Amniotic stem cell (primary cell): ENCODE results near the gene HOXA3.

Experiments used
- DNase-seq: peaks from one replicate; lab custom pipeline; 2025; lab: John Stamatoyannopoulos, UW

The HOXA3 gene

DNA sequence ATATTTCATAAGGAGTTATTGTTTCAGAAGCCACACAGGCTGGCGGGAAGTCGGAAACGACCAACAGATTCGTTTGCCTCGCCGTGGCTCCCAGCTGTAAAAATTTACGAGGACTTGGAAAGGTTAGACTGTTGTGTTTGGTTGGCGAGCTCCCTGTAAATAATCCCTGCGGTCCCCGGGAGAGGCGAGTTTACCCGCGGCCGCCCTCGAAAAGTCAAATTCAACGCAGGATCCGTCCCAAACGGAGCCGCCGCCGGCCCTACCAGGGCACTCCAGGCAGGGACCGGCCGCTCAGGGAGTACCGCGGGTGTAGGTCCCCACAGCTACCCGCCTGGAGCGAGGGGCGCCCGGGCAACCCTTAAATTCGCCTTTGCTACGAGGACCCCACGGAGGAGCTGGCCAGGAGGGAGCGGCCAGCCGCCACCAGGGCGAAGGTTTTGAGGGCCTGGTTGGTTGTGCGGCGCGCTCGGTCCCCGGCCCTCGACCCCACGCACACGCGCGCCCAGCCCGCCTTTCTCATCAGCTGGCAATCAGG is 13.7 kb upstream of the HOXA3 start:
- DNase-seq = no peak

- no peak for DNase-seq
These were observed 13.0 kb upstream of the HOXA3 start, which contains the start of gene HOXA9 for GRCh38 chr7:27165089-27165995. Gene HOXA9, minus strand, starts transcription at chr7:27165537. Its CDS starts 80 bp downstream, at chr7:27165457.

DNA sequence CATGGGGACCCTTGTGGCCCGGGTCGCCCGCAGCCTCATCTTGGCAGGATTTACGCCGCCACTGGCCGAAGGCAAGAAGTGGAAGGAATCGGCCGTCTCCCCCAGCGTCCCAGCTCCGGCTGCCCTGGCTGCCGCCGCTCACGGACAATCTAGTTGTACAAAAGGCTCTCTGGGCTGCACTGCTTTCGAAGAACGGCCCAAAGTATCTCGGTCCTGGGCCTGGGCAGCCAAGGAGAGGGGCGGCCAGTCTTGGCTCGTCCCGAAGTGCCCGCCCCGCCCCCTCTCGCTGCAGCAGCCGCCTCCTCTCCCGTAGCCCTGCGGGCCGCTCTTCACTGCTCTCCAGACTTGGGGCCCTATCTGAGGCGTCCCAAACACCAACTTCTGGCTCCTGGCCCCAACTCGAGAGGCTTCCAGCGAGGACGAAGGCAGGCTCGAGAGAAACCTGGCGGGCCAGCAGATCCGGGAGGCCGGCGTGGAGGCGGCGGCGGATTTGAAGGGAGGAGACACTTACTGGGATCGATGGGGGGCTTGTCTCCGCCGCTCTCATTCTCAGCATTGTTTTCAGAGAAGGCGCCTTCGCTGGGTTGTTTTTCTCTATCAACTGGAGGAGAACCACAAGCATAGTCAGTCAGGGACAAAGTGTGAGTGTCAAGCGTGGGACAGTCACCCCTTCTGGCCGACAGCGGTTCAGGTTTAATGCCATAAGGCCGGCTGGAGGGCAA is 12.1 kb upstream of the HOXA3 start:
- no peak for DNase-seq

- no peak for DNase-seq
These were observed 11.6 kb upstream of the HOXA3 start for GRCh38 chr7:27164045-27164366.

DNA sequence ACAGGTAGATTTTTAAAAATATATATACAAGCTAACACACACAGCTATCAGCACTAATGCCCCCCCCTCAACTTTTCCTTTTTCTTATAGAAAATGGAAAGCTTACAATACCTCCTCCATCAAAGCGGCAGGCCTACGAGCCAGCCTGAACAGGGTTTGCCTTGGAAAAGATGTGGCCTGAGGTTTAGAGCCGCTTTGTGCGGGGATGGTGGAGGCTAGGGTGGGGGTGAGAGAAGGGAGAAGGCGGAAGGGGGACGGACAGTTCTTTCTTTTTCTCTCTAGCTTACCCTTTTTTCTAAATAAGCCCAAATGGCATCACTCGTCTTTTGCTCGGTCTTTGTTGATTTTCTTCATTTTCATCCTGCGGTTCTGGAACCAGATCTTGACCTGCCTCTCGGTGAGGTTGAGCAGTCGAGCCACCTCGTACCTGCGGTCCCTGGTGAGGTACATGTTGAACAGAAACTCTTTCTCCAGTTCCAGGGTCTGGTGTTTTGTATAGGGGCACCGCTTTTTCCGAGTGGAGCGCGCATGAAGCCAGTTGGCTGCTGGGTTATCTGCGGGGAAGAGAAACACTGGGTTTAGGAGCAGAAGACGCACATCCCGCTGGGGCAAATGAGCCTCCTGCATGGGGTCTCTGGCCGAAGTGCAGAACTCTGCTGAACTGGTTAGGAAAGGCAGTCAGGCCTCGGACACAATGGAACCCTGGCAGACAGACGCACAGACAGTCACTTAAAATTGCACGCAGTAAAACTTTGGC is 11.1 kb upstream of the HOXA3 start:
- no peak for DNase-seq

DNA sequence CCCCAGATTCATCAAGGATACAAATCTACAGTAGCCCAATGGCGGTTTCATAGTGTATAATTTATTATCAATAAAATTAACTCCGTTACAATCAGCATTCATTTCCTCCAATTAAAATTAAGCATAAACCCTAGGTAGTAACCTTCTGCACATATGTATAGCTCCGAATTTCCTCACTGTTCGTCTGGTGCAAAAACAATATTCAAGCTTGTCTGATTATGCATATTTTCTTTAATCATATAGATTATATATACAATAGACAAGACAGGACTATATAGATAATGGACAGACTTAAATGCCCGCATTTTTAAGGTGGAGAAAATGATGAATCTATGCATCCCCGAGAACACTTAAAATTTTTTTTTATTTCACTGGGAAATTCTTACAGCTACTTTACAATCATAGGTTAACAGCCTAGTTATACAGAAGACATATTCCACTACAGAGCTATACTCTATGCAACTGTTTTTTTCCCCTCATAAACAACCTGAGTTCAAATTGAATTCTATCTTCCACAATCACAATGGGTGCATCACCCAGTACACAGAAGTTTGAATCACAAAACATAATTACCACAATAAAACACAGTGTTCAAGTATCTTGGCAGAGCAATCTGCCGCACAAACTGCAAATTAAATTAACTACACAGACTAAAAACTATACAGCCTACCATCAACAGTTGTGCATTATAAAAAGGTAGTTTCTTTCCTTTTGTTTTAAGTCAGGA is 10.3 kb upstream of the HOXA3 start:
- DNase-seq = no peak

DNA sequence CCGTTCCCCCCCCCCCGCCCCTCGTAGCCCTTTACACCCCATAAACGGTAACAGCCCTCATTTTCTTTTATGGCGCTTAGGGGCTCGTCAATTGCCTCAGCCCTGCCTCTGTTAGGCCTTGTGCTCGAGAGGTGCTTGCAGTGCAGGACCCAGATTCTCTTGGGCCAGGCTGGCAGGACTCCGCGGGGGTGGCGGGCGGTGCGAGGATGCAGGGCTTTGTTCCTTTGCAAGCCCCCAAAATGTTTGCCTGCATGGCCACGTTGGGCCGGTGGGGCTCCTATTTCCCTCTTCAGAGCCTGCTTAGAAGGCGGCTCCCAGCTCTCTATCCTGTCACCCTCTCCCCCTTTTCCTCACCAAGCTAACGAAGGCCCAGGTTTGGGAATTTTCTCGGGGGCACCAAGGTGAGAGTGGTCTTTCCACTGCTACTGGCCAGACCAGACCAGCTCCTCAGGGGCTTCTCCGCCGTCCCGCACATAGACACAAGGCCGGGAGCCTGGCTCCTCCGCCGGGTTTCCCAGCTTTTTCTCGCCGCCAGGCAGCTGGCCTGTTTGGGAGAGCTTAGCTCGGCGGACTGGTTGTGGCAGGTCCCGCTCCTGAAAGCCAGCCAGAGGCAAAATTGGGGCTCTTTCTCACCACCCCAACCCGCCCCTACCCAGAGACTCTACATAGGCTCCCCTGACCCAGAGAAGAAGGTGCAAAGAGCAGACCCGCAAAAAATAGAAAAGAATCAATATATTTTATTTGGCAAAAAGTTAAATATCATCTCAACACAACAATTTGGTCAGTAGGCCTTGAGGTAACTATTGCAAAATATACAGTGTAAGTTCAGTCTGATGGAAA is 9.6 kb upstream of the HOXA3 start:
- no peak for DNase-seq

- DNase-seq = no peak
These were observed 8.9 kb upstream of the HOXA3 start for GRCh38 chr7:27161214-27161720.

DNA sequence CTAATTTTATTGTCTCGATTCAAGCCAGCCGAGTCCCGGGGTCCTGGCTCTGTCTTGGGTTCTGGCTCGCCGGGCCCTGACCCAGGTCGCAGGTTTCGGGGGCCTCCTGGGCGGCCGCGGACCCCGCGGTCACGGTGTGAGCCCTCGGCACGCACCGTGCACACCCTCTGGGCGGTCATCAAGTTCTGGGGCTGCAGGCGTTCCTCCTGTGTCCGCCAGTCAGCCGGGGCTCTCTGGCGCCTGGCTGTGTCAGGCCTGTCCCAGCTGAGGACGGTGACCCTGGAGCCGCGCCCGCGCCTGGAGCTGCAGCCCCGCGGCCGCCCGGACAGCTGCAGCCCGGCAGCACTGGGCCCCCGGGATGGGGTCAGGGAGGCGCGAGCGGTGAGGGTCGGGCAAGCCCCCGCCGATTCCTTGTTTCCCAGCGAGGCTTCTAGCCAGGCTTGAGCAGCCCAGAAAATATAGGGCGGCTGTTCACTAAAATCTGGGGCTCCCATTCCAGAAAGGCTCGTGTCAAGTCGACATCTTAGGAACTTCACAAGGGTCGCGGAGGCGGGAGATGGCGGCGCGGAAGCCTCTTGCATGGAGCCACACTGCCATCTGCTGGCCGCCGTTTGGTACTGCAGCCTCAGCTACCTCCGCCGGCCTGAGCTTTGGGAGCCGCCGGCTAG is 8.3 kb upstream of the HOXA3 start:
- DNase-seq = peak; percentile 48

- DNase-seq = no peak
These were observed 7.8 kb upstream of the HOXA3 start for GRCh38 chr7:27160145-27160545.

GRCh38 chr7:27159266-27160144 is 7.1 kb upstream of the HOXA3 start:
- DNase-seq = no peak

DNA sequence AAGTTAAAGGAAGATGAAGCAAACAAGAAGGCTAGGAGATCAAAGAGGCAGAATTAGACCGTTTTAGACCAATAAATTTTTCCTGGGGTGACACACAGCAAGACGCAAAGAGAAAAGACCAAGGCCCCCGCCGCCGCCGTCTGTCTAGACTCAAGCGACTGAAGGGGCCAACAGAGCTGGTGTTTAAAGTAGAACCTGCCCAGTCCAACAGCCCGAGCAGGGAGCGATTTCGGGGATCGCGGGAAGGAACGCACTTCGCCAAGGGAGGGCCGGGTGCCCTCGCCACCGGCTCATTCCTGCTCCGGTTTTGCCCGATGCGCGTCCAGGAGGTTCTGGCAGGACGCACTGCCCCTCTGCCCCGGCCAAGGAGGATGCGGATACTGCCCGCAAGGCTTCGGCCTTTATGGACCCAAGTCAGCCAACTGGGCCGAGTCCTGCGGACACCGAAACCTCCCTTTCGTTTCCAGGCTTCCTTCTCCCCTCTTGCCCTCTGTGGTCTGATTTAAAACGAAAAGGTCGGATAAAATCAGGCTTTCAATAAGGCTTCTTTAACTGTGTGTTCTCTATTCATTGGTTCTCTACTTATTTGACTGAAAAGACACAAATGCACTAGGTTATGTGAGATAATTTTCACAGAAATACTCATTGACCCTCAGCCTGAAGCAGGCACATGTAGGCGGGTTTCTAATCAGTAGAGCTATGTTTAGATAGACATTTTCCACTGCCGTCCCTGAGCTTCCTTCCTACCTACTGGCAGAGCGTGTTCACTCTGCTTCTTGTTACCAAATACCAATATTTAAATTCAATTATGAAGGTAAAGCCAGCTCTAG is 6.3 kb upstream of the HOXA3 start:
- DNase-seq = no peak

DNA sequence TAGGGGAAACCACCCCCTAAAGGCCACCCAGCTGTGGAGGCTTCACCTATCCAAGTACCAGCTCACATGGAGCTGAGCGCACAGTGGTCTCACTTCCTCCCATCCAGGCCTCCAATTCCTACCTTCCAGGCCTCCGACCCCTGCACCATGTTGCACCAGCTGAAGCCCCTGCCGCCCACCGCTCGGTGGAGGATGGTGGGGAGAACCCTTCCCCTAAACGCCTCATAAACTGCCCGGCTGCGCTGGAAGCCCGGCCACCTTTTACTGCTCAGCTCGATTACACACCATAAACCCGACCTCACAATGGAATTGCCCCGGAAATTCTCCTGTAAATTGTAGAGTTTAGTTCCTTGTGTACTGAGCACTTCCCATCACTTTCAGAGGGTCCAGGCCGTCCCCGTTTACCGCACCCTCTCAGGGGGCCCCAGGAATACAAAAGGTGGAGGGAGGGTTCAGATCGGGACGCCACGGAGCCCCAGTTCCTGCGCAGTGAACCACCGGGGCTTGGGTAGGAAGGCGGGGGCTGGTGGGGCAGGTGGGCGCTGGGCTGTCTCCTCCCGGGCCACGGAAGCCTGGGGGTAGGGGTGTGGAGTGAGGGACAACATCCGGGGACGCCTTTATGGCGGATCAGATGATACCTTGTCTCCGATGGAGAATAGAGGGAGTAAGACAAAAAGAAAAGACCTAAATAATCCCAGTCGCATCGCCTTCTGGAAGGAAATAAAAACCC is 5.5 kb upstream of the HOXA3 start:
- no peak for DNase-seq

- no peak for DNase-seq
These were observed 4.7 kb upstream of the HOXA3 start for GRCh38 chr7:27156916-27157701.

GRCh38 chr7:27156508-27156898 is 4.1 kb upstream of the HOXA3 start, which contains the start of gene HOXA7:
Gene HOXA7, minus strand, starts transcription at chr7:27156675. Its CDS starts 130 bp downstream, at chr7:27156545.
- no peak for DNase-seq

DNA sequence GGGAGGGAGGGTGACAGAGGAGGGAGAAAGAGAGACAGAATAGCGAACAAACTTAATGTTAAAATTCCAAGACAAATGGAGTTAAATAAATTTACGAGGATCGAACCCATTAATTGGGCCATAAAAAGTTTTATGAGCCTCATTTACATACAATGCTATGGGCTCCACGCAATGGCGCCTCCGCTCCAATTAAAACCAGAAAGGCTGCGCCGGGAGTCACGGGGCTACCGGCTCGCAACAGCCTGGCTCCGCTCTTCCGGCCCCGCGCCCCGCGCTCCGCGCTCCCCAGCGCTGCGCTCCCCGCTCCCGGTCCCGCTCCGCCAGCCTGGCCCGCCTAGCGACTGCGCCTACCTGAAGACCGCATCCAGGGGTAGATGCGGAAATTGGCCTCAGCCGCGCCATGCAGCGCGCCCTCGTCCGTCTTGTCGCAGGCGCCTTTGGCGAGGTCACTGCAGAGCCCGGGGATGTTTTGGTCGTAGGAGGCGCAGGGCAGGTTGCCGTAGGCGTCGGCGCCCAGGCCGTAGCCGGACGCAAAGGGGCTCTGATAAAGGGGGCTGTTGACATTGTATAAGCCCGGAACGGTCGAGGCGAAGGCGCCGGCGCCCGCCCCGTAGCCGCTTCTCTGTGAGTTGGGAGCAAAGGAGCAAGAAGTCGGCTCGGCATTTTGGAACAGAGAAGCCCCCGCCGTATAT is 3.6 kb upstream of the HOXA3 start:
- no peak for DNase-seq
